Measurements from ENCODE around the gene PLCG1. TPM values are rescaled to one million over a fixed set of nuclear protein-coding genes. Genes with fewer than 3 reads are reported as not detected.
"Not testable (repeated sequence)": the region's sequence is repeated elsewhere in the genome, so short reads cannot be mapped to it uniquely, and the experiment has no call there.

PLCG1 gene
- total RNA-seq, 4 donors from 2014 or later = 30.4 to 84.7 (median 47.8) TPM

DNA sequence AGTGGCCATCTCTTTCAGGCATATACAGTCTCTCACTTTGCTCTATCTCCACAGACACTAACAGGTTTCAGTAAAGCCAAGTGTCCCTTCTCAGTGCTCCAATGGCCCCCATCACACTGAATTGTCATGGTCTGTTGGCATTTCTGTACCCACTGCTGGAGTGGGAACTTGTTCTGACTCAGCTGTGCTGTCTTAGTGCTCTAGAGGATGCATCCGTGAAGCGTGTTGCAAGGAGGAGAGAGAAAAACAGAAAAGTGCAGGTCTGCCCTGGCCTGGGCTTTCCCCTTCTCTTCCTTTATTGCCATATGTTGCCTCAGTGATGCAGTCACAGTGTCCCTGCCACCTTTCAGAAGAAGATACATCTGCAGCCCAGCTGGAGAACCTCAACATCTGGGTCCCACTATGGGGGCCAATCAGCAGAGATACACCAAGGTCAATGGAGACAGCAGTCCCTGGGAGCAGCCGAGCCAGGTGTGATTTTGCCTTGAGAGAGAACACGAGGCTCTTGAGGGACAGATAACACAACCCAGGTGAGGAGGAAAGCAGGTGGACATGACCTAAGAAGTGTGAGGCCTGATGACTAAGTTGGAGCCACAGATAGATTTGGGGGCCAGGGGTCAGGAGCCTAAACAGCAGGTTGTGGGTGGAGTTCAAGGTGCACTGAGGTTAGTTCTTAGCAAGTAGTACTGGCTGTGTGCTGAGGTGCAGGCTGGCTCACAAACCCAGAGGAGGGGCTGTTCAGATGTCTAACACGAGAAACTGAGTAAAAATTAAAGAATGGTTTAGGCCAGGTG is 5.6 kb upstream of the PLCG1 start:
- Histone ChIP-seq H3K36me3 (peaks cover 0 to 5% (median 0%) of the 10 kb centered on the region in 3 donors), H3K9me3 (no peaks in the 10 kb centered on the region), H3K4me3 (no peak overlapping the region), H3K4me1 (peaks cover 12 to 36% (median 21%) of the 10 kb centered on the region in 3 donors), H3K27me3 (no peaks in the 10 kb centered on the region), H3K27ac (no peak overlapping the region)
- TF ChIP-seq, protein P1, sequence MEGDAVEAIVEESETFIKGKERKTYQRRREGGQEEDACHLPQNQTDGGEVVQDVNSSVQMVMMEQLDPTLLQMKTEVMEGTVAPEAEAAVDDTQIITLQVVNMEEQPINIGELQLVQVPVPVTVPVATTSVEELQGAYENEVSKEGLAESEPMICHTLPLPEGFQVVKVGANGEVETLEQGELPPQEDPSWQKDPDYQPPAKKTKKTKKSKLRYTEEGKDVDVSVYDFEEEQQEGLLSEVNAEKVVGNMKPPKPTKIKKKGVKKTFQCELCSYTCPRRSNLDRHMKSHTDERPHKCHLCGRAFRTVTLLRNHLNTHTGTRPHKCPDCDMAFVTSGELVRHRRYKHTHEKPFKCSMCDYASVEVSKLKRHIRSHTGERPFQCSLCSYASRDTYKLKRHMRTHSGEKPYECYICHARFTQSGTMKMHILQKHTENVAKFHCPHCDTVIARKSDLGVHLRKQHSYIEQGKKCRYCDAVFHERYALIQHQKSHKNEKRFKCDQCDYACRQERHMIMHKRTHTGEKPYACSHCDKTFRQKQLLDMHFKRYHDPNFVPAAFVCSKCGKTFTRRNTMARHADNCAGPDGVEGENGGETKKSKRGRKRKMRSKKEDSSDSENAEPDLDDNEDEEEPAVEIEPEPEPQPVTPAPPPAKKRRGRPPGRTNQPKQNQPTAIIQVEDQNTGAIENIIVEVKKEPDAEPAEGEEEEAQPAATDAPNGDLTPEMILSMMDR (IDR thresholded peaks at IDR 0.05) = no peak
- no peak for TF ChIP-seq POLR2A (IDR thresholded peaks at IDR 0.05)
- 71 to 80% methylated on average over 4 to 5 of the region's 5 CpGs for WGBS, 2 donors
- DNase-seq = no peak
- intact Hi-C loops (cut with DNase I) = loop anchor here (10.0 kb wide), 1 partner anchor 203 kb away; no protein-coding TSS in a partner anchor

DNA sequence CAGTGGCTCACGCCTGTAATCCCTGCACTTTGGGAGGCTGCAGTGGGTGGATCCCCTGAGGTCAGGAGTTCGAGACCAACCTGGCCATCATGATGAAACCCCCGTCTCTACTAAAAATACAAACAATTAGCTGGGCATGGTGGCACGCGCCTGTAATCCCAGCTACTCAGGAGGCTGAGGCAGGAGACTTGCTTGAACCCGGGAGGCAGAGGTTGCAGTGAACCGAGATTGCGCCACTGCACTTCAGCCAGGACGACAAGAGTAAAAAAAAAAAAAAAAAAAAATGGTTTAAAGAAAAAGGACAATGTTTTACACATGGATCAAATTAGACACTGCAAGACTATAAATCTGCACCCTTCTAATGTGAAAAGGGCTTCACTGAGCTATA is 5.0 kb upstream of the PLCG1 start:
- H3K4me1 ChIP-seq = peaks cover 12 to 36% (median 21%) of the 10 kb centered on the region in 3 donors
- H3K4me3 ChIP-seq, H3K36me3 ChIP-seq, H3K9me3 ChIP-seq, H3K27ac ChIP-seq, H3K27me3 ChIP-seq, DNase-seq: not testable (repeated sequence)
- 69 to 85% methylated on average over 8 to 9 of the region's 9 CpGs for WGBS, 2 donors
- intact Hi-C loops (cut with DNase I) = loop anchor here (10.0 kb wide), 1 partner anchor 202 kb away; no protein-coding TSS in a partner anchor

- DNase-seq = no peak
- Histone ChIP-seq H3K27ac (peak overlapping the region; percentile 34 to 76 (median 44)), H3K4me1 (peaks cover 14 to 48% (median 22%) of the 10 kb centered on the region in 3 donors), H3K9me3 (no peaks in the 10 kb centered on the region), H3K27me3 (no peaks in the 10 kb centered on the region), H3K36me3 (no peaks in the 10 kb centered on the region), H3K4me3 (no peak overlapping the region)
- TF ChIP-seq, protein P1 (IDR thresholded peaks at IDR 0.05) = peak in 1 of 6 experiments; percentile 13
- TF ChIP-seq POLR2A (IDR thresholded peaks at IDR 0.05) = no peak
- WGBS, 2 donors = 47 to 51% methylated on average over 3 to 5 of the region's 7 CpGs
- intact Hi-C loops (cut with DNase I) = loop anchor here (10.0 kb wide), 1 partner anchor 201 kb away; no protein-coding TSS in a partner anchor
Observed at GRCh38 chr20:41133709-41134361, 3.5 kb upstream of the PLCG1 start.

DNA sequence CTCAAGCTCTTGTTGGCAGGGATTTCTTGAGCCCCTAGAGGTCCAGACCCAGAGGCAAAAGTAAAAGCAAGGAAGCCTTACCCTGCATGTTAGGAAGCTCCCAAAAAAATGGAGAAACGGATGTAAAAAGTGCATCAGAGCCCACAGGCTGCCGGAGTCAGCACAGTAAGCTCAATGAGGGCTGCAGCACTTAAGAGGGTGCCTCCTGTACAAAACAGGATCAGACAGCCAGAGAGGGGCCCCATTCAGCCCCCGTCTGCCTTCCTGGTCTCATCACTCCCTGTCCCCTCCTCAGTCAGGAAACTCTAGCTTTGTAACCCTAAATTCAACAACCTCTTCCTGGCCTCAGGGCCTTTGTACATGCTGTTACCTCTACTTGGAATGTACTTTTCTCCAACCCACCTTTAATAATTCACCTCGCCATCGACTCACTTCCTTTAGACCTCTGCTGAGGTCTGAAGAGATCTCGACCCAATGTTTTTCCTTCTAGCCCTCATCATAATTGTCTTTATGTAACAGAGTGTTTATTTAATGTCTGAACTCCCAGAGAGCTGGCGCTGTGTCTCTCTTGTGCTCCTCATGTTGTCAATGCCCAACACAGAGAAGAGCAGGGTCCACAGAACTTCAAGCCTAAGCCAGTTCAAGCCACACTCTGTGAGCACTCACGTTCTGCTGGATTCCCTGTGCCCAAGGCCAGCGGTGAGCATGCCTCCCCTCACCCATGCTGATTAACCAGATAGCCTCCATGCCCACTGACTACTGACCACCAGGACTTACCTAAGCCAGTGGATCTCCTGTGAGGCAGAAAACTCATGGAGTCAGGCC is 2.8 kb upstream of the PLCG1 start:
- no peaks in the 10 kb centered on the region for H3K36me3 ChIP-seq
- TF ChIP-seq, protein P1 (IDR thresholded peaks at IDR 0.05) = no peak
- no peak for TF ChIP-seq POLR2A (IDR thresholded peaks at IDR 0.05)
- no peaks in the 10 kb centered on the region for H3K27me3 ChIP-seq
- peaks cover 15 to 55% (median 28%) of the 10 kb centered on the region in 3 donors for H3K4me1 ChIP-seq
- H3K27ac ChIP-seq = peak overlapping the region; percentile 34 to 76 (median 44)
- intact Hi-C loops (cut with DNase I) = loop anchor here (10.0 kb wide), 1 partner anchor 200 kb away; no protein-coding TSS in a partner anchor
- no peak for DNase-seq
- no peaks in the 10 kb centered on the region for H3K9me3 ChIP-seq
- no peak overlapping the region for H3K4me3 ChIP-seq
- 50 to 64% methylated on average over 6 to 7 of the region's 9 CpGs for WGBS, 2 donors

DNA sequence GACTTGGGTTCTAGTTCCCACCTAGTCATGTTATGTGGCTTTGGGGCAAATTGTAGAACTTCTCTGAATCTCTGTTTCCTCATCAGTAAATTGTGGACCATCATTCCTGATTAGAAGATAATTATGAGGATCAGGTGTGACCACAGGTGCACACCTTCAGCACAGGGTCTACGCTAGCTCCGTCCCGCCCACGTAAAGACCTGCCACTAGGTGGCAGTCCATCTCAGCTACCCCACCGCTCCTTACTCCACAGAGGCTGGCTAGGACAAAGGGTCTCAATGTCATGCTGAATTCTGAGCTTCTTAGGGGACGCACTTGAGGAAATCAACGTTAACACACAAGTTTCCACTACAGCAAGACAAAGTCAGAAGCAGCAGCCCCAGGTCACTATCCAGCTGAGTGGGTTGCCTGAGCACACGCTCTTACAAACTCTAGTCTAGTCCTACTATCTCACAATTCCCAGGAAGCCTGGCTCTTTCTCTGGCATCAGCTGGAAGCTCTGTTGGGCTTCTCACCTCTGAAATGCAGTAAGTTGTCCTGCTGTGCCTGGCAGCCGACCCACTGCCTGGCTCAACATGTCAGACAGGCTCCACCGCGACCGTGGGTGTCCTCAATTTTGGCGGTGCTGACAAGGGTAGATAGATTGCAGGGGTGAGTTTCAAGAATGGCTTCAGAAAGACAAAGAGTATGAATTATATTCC is 2.0 kb upstream of the PLCG1 start:
- no peaks in the 10 kb centered on the region for H3K36me3 ChIP-seq
- 21 to 28% methylated on average over 8 to 10 of the region's 13 CpGs for WGBS, 2 donors
- no peak for TF ChIP-seq POLR2A (IDR thresholded peaks at IDR 0.05)
- TF ChIP-seq, protein P1 (IDR thresholded peaks at IDR 0.05) = peak; percentile 63 to 81 (median 76)
- no peaks in the 10 kb centered on the region for H3K27me3 ChIP-seq
- intact Hi-C loops (cut with DNase I) = loop anchor here (10.0 kb wide), 1 partner anchor 199 kb away; no protein-coding TSS in a partner anchor
- no peaks in the 10 kb centered on the region for H3K9me3 ChIP-seq
- DNase-seq = no peak
- H3K4me3 ChIP-seq = no peak overlapping the region
- peaks cover 22 to 63% (median 36%) of the 10 kb centered on the region in 3 donors for H3K4me1 ChIP-seq
- H3K27ac ChIP-seq = peak overlapping the region in 3 of 4 donors; percentile 24 to 76 (median 38)
